Epidermal melanocyte (primary cell): ENCODE data around the gene PRAMEF7.
"Not testable (repeated sequence)": the region's sequence is repeated elsewhere in the genome, so short reads cannot be mapped to it uniquely, and the experiment has no call there.

ENCODE experiments used
- DNase-seq: peaks from one replicate; pipeline ENCODE4 v3.0.0; 2011; ENCODE audit warnings: low spot score; ENCODE audit not compliant: insufficient read length

The PRAMEF7 gene

DNA sequence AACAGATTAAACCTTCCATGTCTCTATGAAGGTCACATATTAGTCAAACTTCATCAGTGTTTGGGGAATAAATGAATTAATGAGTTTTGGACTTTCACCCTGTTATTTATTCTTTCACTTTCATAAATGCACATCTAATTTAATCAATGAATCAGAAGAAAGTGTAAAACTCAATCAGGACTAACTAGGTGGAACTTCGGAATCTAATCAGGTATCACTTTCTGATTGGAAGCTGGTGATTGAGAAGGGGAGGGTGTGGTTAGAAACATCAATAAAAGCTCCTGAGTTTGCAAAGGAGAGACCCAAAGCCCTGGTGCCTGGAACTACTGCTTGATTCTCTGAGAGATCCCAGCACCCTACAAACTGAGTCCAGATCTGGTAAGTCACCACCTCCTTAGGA lies at the start of gene PRAMEF7:
PRAMEF7 (plus strand) TSS at position 301 of the 400 bp plus-strand sequence. CDS start 1,083 bp downstream, outside the sequence.
- DNase-seq, result not testable (repeated sequence)

- not testable (repeated sequence) for DNase-seq
Observed at GRCh38 chr1:12878453-12878852, 38.0 kb upstream of the PRAMEF7 start.

- not testable (repeated sequence) for DNase-seq
Observed at GRCh38 chr1:12886101-12886500, 30.3 kb upstream of the PRAMEF7 start, which contains the start of gene PRAMEF4. Gene PRAMEF4 (minus strand): TSS chr1:12886201. CDS start chr1:12883394, 2,807 bp downstream.

DNA sequence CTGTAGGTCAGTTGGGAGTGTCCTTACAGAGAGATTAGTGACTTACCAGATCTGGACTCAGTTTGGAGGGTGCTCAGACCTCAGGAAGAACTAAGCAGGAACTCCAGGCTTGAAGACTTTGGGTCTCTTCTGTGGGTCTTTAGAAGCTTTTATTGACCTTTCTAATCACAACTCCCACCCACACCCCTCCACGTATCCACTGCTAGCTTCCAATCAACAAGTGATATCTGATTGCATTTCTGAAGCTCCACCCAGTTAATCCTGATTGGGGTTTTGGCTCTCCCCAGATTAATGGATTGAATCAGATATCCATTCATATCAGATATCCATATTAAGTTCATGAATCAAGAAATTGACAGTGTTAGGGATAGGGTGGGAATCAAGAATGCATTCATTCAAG lies 18.2 kb upstream of the PRAMEF7 start, which contains the start of gene PRAMEF10:
PRAMEF10 (minus strand) TSS at position 101 of the 400 bp plus-strand sequence. CDS start 2,423 bp downstream, outside the sequence.
- not testable (repeated sequence) for DNase-seq

DNA sequence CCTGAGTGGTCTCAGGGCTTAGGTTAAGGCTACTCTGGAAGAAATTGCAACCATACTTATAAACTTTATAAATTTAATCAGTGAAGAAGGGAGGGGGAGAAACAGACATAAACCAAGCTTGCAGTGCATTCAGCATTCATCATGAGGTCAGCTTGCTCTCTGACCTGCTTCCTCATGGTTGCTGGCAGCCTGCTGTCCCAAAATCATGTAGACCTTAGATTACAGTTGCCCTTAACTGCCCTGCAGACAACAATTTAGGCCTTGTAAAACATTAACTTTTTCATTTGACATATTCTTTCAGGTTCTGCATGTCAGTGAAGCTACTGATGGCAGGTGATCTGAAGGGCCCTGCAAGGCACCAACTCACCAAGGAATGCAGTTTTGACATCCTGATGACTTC lies 17.2 kb upstream of the PRAMEF7 start:
- DNase-seq, result not testable (repeated sequence)

- not testable (repeated sequence) for DNase-seq
Observed at GRCh38 chr1:12903793-12904572, 12.4 kb upstream of the PRAMEF7 start.

- DNase-seq, result not testable (repeated sequence)
Observed at GRCh38 chr1:12921749-12922148, 5.3 kb downstream of the PRAMEF7 start.

DNA sequence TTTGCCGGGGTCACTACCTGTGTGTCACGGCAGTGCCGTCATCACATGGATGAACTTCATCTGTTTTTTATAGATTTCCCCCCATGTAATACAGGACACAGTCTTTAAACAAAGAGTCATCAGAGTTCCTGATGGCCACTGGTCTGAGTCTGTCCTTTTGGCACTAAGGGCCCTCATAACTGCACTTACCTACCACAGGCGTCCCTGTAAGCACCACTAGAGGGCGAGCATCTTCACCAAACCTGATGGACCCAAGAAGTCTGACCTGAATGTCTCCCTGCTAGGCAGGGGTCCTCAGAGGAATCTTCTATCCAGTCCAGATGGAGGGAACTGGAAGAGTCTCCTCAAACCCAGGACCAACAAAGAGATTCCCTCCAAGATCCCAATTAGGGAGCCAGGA lies 8.0 kb downstream of the PRAMEF7 start:
- not testable (repeated sequence) for DNase-seq

GRCh38 chr1:12947480-12947879 lies 31.1 kb downstream of the PRAMEF7 start, which contains the start of gene PRAMEF6:
Gene PRAMEF6 (minus strand): TSS chr1:12947580. CDS start chr1:12942518, 5,062 bp downstream.
- not testable (repeated sequence) for DNase-seq
